ENCODE results near the gene ST6GALNAC6.
"Not testable (repeated sequence)": the region's sequence is repeated elsewhere in the genome, so short reads cannot be mapped to it uniquely, and the experiment has no call there.

ST6GALNAC6 gene

GRCh38 chr9:127874301-127875221 lies 24.8 kb downstream of the ST6GALNAC6 start:
- H3K4me1 ChIP-seq, result peaks cover 55 to 91% (median 82%) of the 10 kb centered on the region in 10 experiments

GRCh38 chr9:127873886-127874285 lies 25.5 kb downstream of the ST6GALNAC6 start:
- no peak for TF ChIP-seq Cebpa-rat (IDR thresholded peaks at IDR 0.05)
- Histone ChIP-seq H3K36me3 (no peaks in the 10 kb centered on the region), H3K9ac (peak overlapping the region in 9 of 11 experiments; percentile 20 to 56 (median 47); a peak in 15 of 22 replicates), H3K27ac (peak overlapping the region in 7 of 11 experiments; percentile 10 to 41 (median 20); a peak in 5 of 22 replicates), H3K9me3 (replicated peaks in 1 of 11) (no peaks in the 10 kb centered on the region), H3K4me1 (peaks cover 55 to 91% (median 83%) of the 10 kb centered on the region in 10 experiments), H3K27me3 (peaks cover 20 to 29% (median 23%) of the 10 kb centered on the region in 11 experiments), H3K4me3 (no peak overlapping the region), H3K4me2 (peak overlapping the region; percentile 57 to 88 (median 83)), H4K20me1 (peaks cover 0 to 23% (median 0%) of the 10 kb centered on the region in 11 experiments; a peak in 4 of 22 replicates)

More at GRCh38 chr9:127874301-127875221, 24.8 kb downstream of the ST6GALNAC6 start:
- peaks cover 20 to 29% (median 24%) of the 10 kb centered on the region in 11 experiments for H3K27me3 ChIP-seq
- H3K27ac ChIP-seq, result peak overlapping the region in 2 of 11 experiments; percentile 10; a peak in 2 of 22 replicates
- H3K4me2 ChIP-seq, result peak overlapping the region; percentile 57 to 88 (median 83); a peak in 20 of 22 replicates
- no peak overlapping the region for H3K4me3 ChIP-seq
- H3K36me3 ChIP-seq, result no peaks in the 10 kb centered on the region
- no peak for TF ChIP-seq Cebpa-rat (IDR thresholded peaks at IDR 0.05)
- H3K9me3 ChIP-seq (replicated peaks in 1 of 11), result no peaks in the 10 kb centered on the region
- H4K20me1 ChIP-seq, result peaks cover 0 to 23% (median 0%) of the 10 kb centered on the region in 11 experiments; a peak in 4 of 22 replicates
- H3K9ac ChIP-seq, result peak overlapping the region in 8 of 11 experiments; percentile 1 to 56 (median 34); a peak in 10 of 22 replicates

- peak overlapping the region in 9 of 11 experiments; percentile 20 to 56 (median 47); a peak in 16 of 22 replicates for H3K9ac ChIP-seq
- no peaks in the 10 kb centered on the region for H3K9me3 ChIP-seq (replicated peaks in 1 of 11)
- H3K4me1 ChIP-seq, result peaks cover 52 to 91% (median 82%) of the 10 kb centered on the region in 10 experiments
- peaks cover 14 to 23% (median 17%) of the 10 kb centered on the region in 11 experiments for H3K27me3 ChIP-seq
- H3K4me3 ChIP-seq, result no peak overlapping the region
- no peaks in the 10 kb centered on the region for H3K36me3 ChIP-seq
- TF ChIP-seq Cebpa-rat (IDR thresholded peaks at IDR 0.05), result no peak
- H3K4me2 ChIP-seq, result peak overlapping the region; percentile 57 to 88 (median 83)
- H3K27ac ChIP-seq, result peak overlapping the region in 7 of 11 experiments; percentile 0 to 41 (median 14); a peak in 8 of 22 replicates
- peaks cover 0 to 18% (median 0%) of the 10 kb centered on the region in 11 experiments; a peak in 4 of 22 replicates for H4K20me1 ChIP-seq
Measured at GRCh38 chr9:127873223-127873691, 26.1 kb downstream of the ST6GALNAC6 start.

GRCh38 chr9:127872369-127873222 lies 26.8 kb downstream of the ST6GALNAC6 start:
- Histone ChIP-seq H3K27me3 (peaks cover 8 to 16% (median 10%) of the 10 kb centered on the region in 11 experiments), H3K36me3 (no peaks in the 10 kb centered on the region), H4K20me1 (peaks cover 0 to 13% (median 0%) of the 10 kb centered on the region in 11 experiments; a peak in 1 of 22 replicates), H3K9me3 (replicated peaks in 1 of 11) (no peaks in the 10 kb centered on the region), H3K9ac (peak overlapping the region in 8 of 11 experiments; percentile 32 to 56 (median 47); a peak in 11 of 22 replicates), H3K27ac (peak overlapping the region in 6 of 11 experiments; percentile 10 to 41 (median 17); a peak in 4 of 22 replicates), H3K4me3 (no peak overlapping the region), H3K4me1 (peaks cover 52 to 91% (median 82%) of the 10 kb centered on the region in 10 experiments), H3K4me2 (peak overlapping the region; percentile 57 to 88 (median 83))
- no peak for TF ChIP-seq Cebpa-rat (IDR thresholded peaks at IDR 0.05)

GRCh38 chr9:127871531-127871930 lies 27.9 kb downstream of the ST6GALNAC6 start:
- TF ChIP-seq Cebpa-rat (IDR thresholded peaks at IDR 0.05), result no peak
- H3K27me3 ChIP-seq, result peaks cover 0 to 6% (median 0%) of the 10 kb centered on the region in 11 experiments; a peak in 4 of 22 replicates
- no peak overlapping the region for H3K4me3 ChIP-seq
- no peak overlapping the region for H3K9ac ChIP-seq
- no peak overlapping the region for H3K27ac ChIP-seq
- H3K4me2 ChIP-seq, result no peak overlapping the region; a peak in 1 of 22 replicates
- H4K20me1 ChIP-seq, result peaks cover 0 to 13% (median 0%) of the 10 kb centered on the region in 11 experiments; a peak in 1 of 22 replicates
- no peaks in the 10 kb centered on the region for H3K36me3 ChIP-seq
- H3K4me1 ChIP-seq, result peaks cover 56 to 93% (median 84%) of the 10 kb centered on the region in 10 experiments
- no peaks in the 10 kb centered on the region for H3K9me3 ChIP-seq (replicated peaks in 1 of 11)

- no peak for TF ChIP-seq Cebpa-rat (IDR thresholded peaks at IDR 0.05)
- no peak overlapping the region for H3K4me3 ChIP-seq
- no peaks in the 10 kb centered on the region for H3K9me3 ChIP-seq (replicated peaks in 1 of 11)
- H3K9ac ChIP-seq, result no peak overlapping the region
- H3K27ac ChIP-seq, result no peak overlapping the region
- no peaks in the 10 kb centered on the region for H3K36me3 ChIP-seq
- peaks cover 0 to 11% (median 0%) of the 10 kb centered on the region in 11 experiments; a peak in 1 of 22 replicates for H4K20me1 ChIP-seq
- H3K4me2 ChIP-seq, result peak overlapping the region in 1 of 11 experiments; percentile 2; a peak in 2 of 22 replicates
- H3K27me3 ChIP-seq, result peaks cover 0 to under 1% (median 0%) of the 10 kb centered on the region in 11 experiments; a peak in 1 of 22 replicates
- peaks cover 62 to 94% (median 85%) of the 10 kb centered on the region in 10 experiments for H3K4me1 ChIP-seq
Measured at GRCh38 chr9:127870887-127871286, 28.5 kb downstream of the ST6GALNAC6 start.

GRCh38 chr9:127870153-127870491 lies 29.3 kb downstream of the ST6GALNAC6 start:
- H3K4me3 ChIP-seq; H3K27ac ChIP-seq; H3K9me3 ChIP-seq (replicated peaks in 1 of 11); H3K36me3 ChIP-seq; H3K27me3 ChIP-seq; H3K9ac ChIP-seq: not testable (repeated sequence)
- Histone ChIP-seq H3K4me2 (peak overlapping the region in 5 of 11 experiments; percentile 2 to 94 (median 38); a peak in 7 of 22 replicates), H4K20me1 (peaks cover 0 to 11% (median 0%) of the 10 kb centered on the region in 11 experiments; a peak in 1 of 22 replicates), H3K4me1 (peaks cover 67 to 94% (median 85%) of the 10 kb centered on the region in 10 experiments)

Data from BLaER1 treated with 17β-estradiol and CSF1 and Interleukin-3, amounts not matched to agents 10 nM and 100 nM (cell line).